Measurements from ENCODE around the gene PALD1.

The PALD1 gene

GRCh38 chr10:70435241-70436085, 43.1 kb upstream of the PALD1 start:
- ChIA-PET POLR2A (interaction anchor here (0.6 kb wide), 1 partner anchor 31 kb away, joined by 3 read pairs; the partner anchor contains the start of gene EIF4EBP2), CTCF (interaction anchor here (0.8 kb wide), 1 partner anchor 18 kb away, joined by 3 read pairs; no protein-coding TSS in a partner anchor)
- no peak for DNase-seq (ENCODE audit: extremely low spot score)
- TF ChIP-seq FOXK2 (IDR thresholded peaks at IDR 0.05): no peak
- TF ChIP-seq HDGF (IDR thresholded peaks at IDR 0.05; ENCODE audit: borderline replicate concordance): no peak
- no peak for TF ChIP-seq ELF4 (IDR thresholded peaks at IDR 0.05)
- TF ChIP-seq ARNT (IDR thresholded peaks at IDR 0.05): no peak
- no peak for TF ChIP-seq ZNF384 (IDR thresholded peaks at IDR 0.05)
- TF ChIP-seq SUZ12 (IDR thresholded peaks at IDR 0.05): no peak
- TF ChIP-seq TARDBP (IDR thresholded peaks at IDR 0.05): no peak
- no peak for TF ChIP-seq CTBP1 (IDR thresholded peaks at IDR 0.05; ENCODE audit: borderline replicate concordance)
- TF ChIP-seq NFRKB (IDR thresholded peaks at IDR 0.05): no peak

- no peak for TF ChIP-seq LEF1 (IDR thresholded peaks at IDR 0.05; ENCODE audit: borderline replicate concordance)
- no peak for TF ChIP-seq HDGF (IDR thresholded peaks at IDR 0.05; ENCODE audit: borderline replicate concordance)
- TF ChIP-seq, protein P1, sequence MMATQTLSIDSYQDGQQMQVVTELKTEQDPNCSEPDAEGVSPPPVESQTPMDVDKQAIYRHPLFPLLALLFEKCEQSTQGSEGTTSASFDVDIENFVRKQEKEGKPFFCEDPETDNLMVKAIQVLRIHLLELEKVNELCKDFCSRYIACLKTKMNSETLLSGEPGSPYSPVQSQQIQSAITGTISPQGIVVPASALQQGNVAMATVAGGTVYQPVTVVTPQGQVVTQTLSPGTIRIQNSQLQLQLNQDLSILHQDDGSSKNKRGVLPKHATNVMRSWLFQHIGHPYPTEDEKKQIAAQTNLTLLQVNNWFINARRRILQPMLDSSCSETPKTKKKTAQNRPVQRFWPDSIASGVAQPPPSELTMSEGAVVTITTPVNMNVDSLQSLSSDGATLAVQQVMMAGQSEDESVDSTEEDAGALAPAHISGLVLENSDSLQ (IDR thresholded peaks at IDR 0.05): no peak
- no peak for TF ChIP-seq ZNF384 (IDR thresholded peaks at IDR 0.05)
- TF ChIP-seq NFRKB (IDR thresholded peaks at IDR 0.05): no peak
- TF ChIP-seq BHLHE40 (IDR thresholded peaks at IDR 0.05; ENCODE audit: borderline replicate concordance): no peak
- TF ChIP-seq FOXA1 (IDR thresholded peaks at IDR 0.05): no peak
- TF ChIP-seq L3MBTL2 (conservative IDR thresholded peaks at IDR 0.05): no peak
- TF ChIP-seq FOXK2 (IDR thresholded peaks at IDR 0.05): no peak
- TF ChIP-seq CTBP1 (IDR thresholded peaks at IDR 0.05; ENCODE audit: borderline replicate concordance): no peak
- TF ChIP-seq FOXM1 (IDR thresholded peaks at IDR 0.05; ENCODE audit: borderline replicate concordance): no peak
- no peak for TF ChIP-seq TARDBP (IDR thresholded peaks at IDR 0.05)
- TF ChIP-seq SUZ12 (IDR thresholded peaks at IDR 0.05): no peak
- TF ChIP-seq ARNT (IDR thresholded peaks at IDR 0.05): no peak
- TF ChIP-seq ELF4 (IDR thresholded peaks at IDR 0.05): no peak
- CTCF ChIA-PET: no interaction called here
- no peak for DNase-seq (ENCODE audit: extremely low spot score)
- POLR2A ChIA-PET: interaction anchor here (1.4 kb wide), 1 partner anchor 11 kb away, joined by 3 read pairs; no protein-coding TSS in a partner anchor
Observed at GRCh38 chr10:70437721-70438120, 40.8 kb upstream of the PALD1 start.

DNA sequence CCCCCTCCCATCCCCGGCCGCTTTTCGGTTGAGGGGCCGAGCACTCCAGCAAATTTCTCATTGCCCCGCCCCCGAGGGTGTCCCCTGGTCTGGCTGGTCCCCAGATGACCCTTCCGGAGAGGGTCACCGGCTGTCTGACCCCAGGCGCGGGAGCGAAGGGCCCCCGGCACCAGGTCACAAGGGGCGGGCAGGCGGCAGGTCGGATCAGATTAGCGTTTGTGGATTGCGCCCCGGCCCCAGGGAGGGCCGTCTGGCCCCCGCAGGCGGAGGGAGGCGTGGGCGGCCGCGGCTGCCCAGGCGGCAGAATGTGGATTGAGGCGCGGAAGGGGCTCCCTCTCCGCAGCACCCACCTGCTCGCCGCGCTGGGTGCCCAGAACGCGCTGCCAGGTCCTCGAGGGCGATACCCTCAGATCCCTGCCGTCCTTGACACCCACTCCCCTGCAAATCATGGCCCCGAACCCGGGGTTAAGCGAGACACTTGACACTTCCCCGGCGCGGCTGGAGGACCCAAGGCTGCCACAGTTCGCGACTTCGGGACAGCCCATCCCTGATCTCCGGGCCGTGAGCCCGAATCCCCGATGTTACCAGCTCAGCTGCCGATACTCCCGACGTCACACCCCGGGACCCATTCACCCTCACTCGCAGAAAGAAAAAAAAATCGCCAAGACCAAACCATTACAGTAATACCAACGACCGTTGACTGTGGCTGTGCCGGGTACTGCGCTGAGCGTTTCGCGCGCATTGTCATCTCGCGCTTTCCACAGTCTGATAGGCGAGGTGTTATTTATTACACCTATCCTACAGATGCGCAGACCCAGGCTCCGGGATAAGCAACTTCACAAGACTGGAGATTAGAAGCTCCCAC, 38.0 kb upstream of the PALD1 start:
- CTCF ChIA-PET: no interaction called here
- DNase-seq (ENCODE audit: extremely low spot score): no peak
- TF ChIP-seq ARNT (IDR thresholded peaks at IDR 0.05) (no peak), HDGF (IDR thresholded peaks at IDR 0.05; ENCODE audit: borderline replicate concordance) (no peak), CTBP1 (IDR thresholded peaks at IDR 0.05; ENCODE audit: borderline replicate concordance) (no peak), SUZ12 (IDR thresholded peaks at IDR 0.05) (no peak), FOXA1 (IDR thresholded peaks at IDR 0.05) (no peak), NFRKB (IDR thresholded peaks at IDR 0.05) (no peak), ZNF384 (IDR thresholded peaks at IDR 0.05) (no peak), FOXK2 (IDR thresholded peaks at IDR 0.05) (no peak), LEF1 (IDR thresholded peaks at IDR 0.05; ENCODE audit: borderline replicate concordance) (no peak), L3MBTL2 (conservative IDR thresholded peaks at IDR 0.05) (no peak), SP1 (IDR thresholded peaks at IDR 0.05) (no peak), TARDBP (IDR thresholded peaks at IDR 0.05) (no peak), FOXM1 (IDR thresholded peaks at IDR 0.05; ENCODE audit: borderline replicate concordance) (no peak), BHLHE40 (IDR thresholded peaks at IDR 0.05; ENCODE audit: borderline replicate concordance) (no peak)
- TF ChIP-seq, protein P1 (IDR thresholded peaks at IDR 0.05): no peak
- POLR2A ChIA-PET: no interaction called here

DNA sequence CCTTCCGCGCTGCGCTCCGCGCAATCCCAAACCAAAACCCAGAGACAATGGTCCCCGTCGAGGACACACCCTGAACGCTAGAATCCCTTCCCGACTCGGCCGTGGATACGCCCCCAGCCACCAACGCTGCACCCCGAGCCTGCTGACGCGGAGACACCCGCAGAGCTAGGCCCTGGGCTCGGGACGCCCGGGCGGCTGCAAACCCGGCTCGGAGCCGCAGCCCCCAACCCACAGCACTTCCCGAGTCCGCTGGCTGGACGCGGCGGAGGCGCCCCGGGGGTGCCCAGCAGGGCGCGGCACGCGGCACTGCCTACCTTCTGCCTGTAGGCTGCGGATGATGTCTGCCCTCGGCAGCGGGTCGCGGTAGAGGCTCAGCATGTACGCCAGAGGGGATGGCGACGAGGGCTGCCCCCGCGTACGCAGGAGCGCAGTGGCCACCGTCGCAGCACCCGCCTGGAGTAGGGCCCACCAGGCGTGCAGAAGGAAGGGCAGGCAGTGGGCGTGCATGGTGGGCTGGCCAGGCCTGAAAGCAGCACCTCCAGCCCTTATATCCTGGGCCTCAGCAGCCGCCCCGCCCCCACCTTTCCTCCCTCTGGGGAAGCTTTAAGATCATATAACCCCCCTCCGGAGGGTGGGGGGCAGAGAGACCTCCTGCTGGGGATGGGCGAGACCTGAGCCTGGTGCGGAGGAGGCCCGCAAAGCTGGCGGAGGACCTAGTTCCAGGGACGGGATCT, 37.2 kb upstream of the PALD1 start, which contains the start of gene NODAL:
Gene NODAL (minus strand): TSS at position 521 of the 734 bp plus-strand sequence. CDS start 14 bp downstream, at position 507.
- TF ChIP-seq TARDBP (IDR thresholded peaks at IDR 0.05): no peak
- no peak for TF ChIP-seq CTBP1 (IDR thresholded peaks at IDR 0.05; ENCODE audit: borderline replicate concordance)
- CTCF ChIA-PET: no interaction called here
- POLR2A ChIA-PET: no interaction called here
- no peak for DNase-seq (ENCODE audit: extremely low spot score)

- CTCF ChIA-PET: no interaction called here
- no peak for TF ChIP-seq CTBP1 (IDR thresholded peaks at IDR 0.05; ENCODE audit: borderline replicate concordance)
- TF ChIP-seq, protein P1 (IDR thresholded peaks at IDR 0.05): no peak
- TF ChIP-seq HDGF (IDR thresholded peaks at IDR 0.05; ENCODE audit: borderline replicate concordance): no peak
- no peak for TF ChIP-seq SP1 (IDR thresholded peaks at IDR 0.05)
- DNase-seq (ENCODE audit: extremely low spot score): no peak
- POLR2A ChIA-PET: interaction anchor here (1.0 kb wide), 1 partner anchor 38 kb away, joined by 3 read pairs; the partner anchor contains the start of gene EIF4EBP2
Observed at GRCh38 chr10:70441895-70442309, 36.7 kb upstream of the PALD1 start.

Measured in HEK293T (cell line).